Trophoblast cell (in vitro differentiated cells and primary cell): ENCODE results near the gene SCMH1.

Source experiments
- DNase-seq, 2 donors: peaks; one replicate each; pipeline ENCODE4 v3.0.0-alpha.2; 2016
- H2AFZ ChIP-seq: 2 replicates; pipeline ENCODE4 v1.6.1; 2013; ENCODE audit warnings: low read length, moderate library complexity, mild to moderate bottlenecking; ENCODE audit not compliant: insufficient read depth, poor library complexity
- H2AK5ac ChIP-seq: 2 replicates; pipeline ENCODE4 v1.6.1; 2013; ENCODE audit warnings: mild to moderate bottlenecking, low read length
- H2BK120ac ChIP-seq: 2 replicates; pipeline ENCODE4 v1.6.1; 2013; ENCODE audit warnings: low read length, mild to moderate bottlenecking, moderate library complexity; ENCODE audit not compliant: insufficient read depth, poor library complexity
- H2BK12ac ChIP-seq: 2 replicates; pipeline ENCODE4 v1.6.1; 2013; ENCODE audit warnings: mild to moderate bottlenecking, low read length, moderate library complexity
- H2BK5ac ChIP-seq: 2 replicates; pipeline ENCODE4 v1.6.1; 2013; ENCODE audit warnings: low read length, low read depth, moderate library complexity, mild to moderate bottlenecking; ENCODE audit not compliant: poor library complexity
- H3K14ac ChIP-seq: 2 replicates; pipeline ENCODE4 v1.6.1; 2013; ENCODE audit warnings: mild to moderate bottlenecking, low read length
- H3K18ac ChIP-seq: 2 replicates; pipeline ENCODE4 v1.6.1; 2013; ENCODE audit warnings: mild to moderate bottlenecking, low read length
- H3K23ac ChIP-seq: 2 replicates; pipeline ENCODE4 v1.6.1; 2013; ENCODE audit warnings: low read length
- H3K27ac ChIP-seq: 2 replicates; pipeline ENCODE4 v1.5.1; 2013; ENCODE audit warnings: low read depth, mild to moderate bottlenecking, inconsistent platforms, low read length, moderate library complexity
- H3K27me3 ChIP-seq: 2 replicates; pipeline ENCODE4 v1.6.1; 2013; ENCODE audit warnings: inconsistent platforms, mild to moderate bottlenecking, low read length, moderate library complexity; ENCODE audit not compliant: insufficient read depth
- H3K36me3 ChIP-seq, 2 experiments: 1 replicate in 1 of 2; 2 replicates in 1 of 2; pipeline ENCODE4 v1.6.1; 2013; ENCODE audit warnings: low read length in 2 of 2, mild to moderate bottlenecking in 2 of 2, moderate library complexity in 1 of 2; ENCODE audit not compliant: insufficient read depth in 2 of 2, control insufficient read depth in 1 of 2
- H3K4ac ChIP-seq: 2 replicates; pipeline ENCODE4 v1.6.1; 2013; ENCODE audit warnings: low read depth, mild to moderate bottlenecking, low read length, moderate library complexity
- H3K4me1 ChIP-seq, 2 experiments: 1 replicate in 1 of 2; 2 replicates in 1 of 2; pipeline ENCODE4 v1.6.1; 2013; ENCODE audit warnings: low read length in 2 of 2, mild to moderate bottlenecking in 2 of 2, moderate library complexity in 1 of 2; ENCODE audit not compliant: insufficient read depth in 2 of 2, control insufficient read depth in 1 of 2
- H3K4me2 ChIP-seq: 2 replicates; pipeline ENCODE4 v1.6.1; 2013; ENCODE audit warnings: inconsistent platforms, mild to moderate bottlenecking, low read length, moderate library complexity
- H3K4me3 ChIP-seq: 2 replicates; pipeline ENCODE4 v1.5.1; 2013; ENCODE audit warnings: mild to moderate bottlenecking, low read depth, low read length, inconsistent platforms
- H3K79me1 ChIP-seq: one replicate; pipeline ENCODE4 v1.6.1; 2013; ENCODE audit warnings: low read length
- H3K79me2 ChIP-seq: 2 replicates; pipeline ENCODE4 v1.6.1; 2013; ENCODE audit warnings: low read length, mild to moderate bottlenecking; ENCODE audit not compliant: control insufficient read depth, insufficient read depth, poor library complexity
- H3K9ac ChIP-seq: 2 replicates; pipeline ENCODE4 v1.6.1; 2013; ENCODE audit warnings: mild to moderate bottlenecking, low read length
- H3K9me3 ChIP-seq: 2 replicates; pipeline ENCODE4 v1.6.1; 2013; ENCODE audit warnings: low read depth, mild to moderate bottlenecking, control low read depth, inconsistent platforms, low read length; ENCODE audit not compliant: insufficient read depth
- H4K12ac ChIP-seq: 2 replicates; pipeline ENCODE4 v1.6.1; 2013; ENCODE audit warnings: low read depth, mild to moderate bottlenecking, low read length, moderate library complexity
- H4K8ac ChIP-seq: 2 replicates; pipeline ENCODE4 v1.6.1; 2013; ENCODE audit warnings: low read depth, mild to moderate bottlenecking, low read length, moderate library complexity
- H4K91ac ChIP-seq: one replicate; pipeline ENCODE4 v1.6.1; 2013; ENCODE audit warnings: low read depth, mild to moderate bottlenecking, low read length, moderate library complexity
- WGBS: extraction: QIAGEN DNeasy Blood & Tissue Kit; methylation state at CpG from one replicate; pipeline ENCODE4 v1.1.7; 2013; ENCODE audit warnings: missing lambda C conversion rate; ENCODE audit not compliant: insufficient read length, insufficient coverage; ENCODE audit errors: extremely low coverage; 5-methylcytosine and 5-hydroxymethylcytosine counted together

The SCMH1 gene

GRCh38 chr1:41286486-41286885 is 44.4 kb upstream of the SCMH1 start:
- H3K36me3 ChIP-seq, result no peaks in the 10 kb centered on the region
- WGBS, result no CpG with 5 or more reads among the region's 3 CpGs
- H3K4me1 ChIP-seq, result no peaks in the 10 kb centered on the region
- H2BK12ac ChIP-seq, result no peak overlapping the region
- no peaks in the 10 kb centered on the region for H3K79me2 ChIP-seq
- H3K27me3 ChIP-seq, result no peaks in the 10 kb centered on the region
- H3K14ac ChIP-seq, result no peak overlapping the region
- H3K23ac ChIP-seq, result no peak overlapping the region
- no peak overlapping the region for H2BK5ac ChIP-seq
- H2AK5ac ChIP-seq, result no peak overlapping the region
- no peak overlapping the region for H3K18ac ChIP-seq
- no peak overlapping the region for H2BK120ac ChIP-seq
- H3K79me1 ChIP-seq, result no peaks in the 10 kb centered on the region
- H4K12ac ChIP-seq, result no peak overlapping the region
- no peak overlapping the region for H2AFZ ChIP-seq
- H3K4me2 ChIP-seq, result no peak overlapping the region
- H4K91ac ChIP-seq, result no peak overlapping the region
- no peak for DNase-seq
- H4K8ac ChIP-seq, result no peak overlapping the region
- H3K9ac ChIP-seq, result no peak overlapping the region
- no peak overlapping the region for H3K4me3 ChIP-seq
- H3K9me3 ChIP-seq, result no peaks in the 10 kb centered on the region
- H3K4ac ChIP-seq, result no peak overlapping the region
- no peak overlapping the region for H3K27ac ChIP-seq

- WGBS, result no CpG with 5 or more reads among the region's 4 CpGs
- no peak overlapping the region for H4K8ac ChIP-seq
- no peak overlapping the region for H3K4ac ChIP-seq
- no peak overlapping the region for H3K14ac ChIP-seq
- no peak overlapping the region for H3K27ac ChIP-seq
- H2AK5ac ChIP-seq, result no peak overlapping the region
- no peak overlapping the region for H4K12ac ChIP-seq
- H4K91ac ChIP-seq, result no peak overlapping the region
- no peak overlapping the region for H3K4me2 ChIP-seq
- H3K23ac ChIP-seq, result no peak overlapping the region
- H3K4me3 ChIP-seq, result no peak overlapping the region
- no peaks in the 10 kb centered on the region for H3K4me1 ChIP-seq
- no peak overlapping the region for H2BK120ac ChIP-seq
- no peak overlapping the region for H3K18ac ChIP-seq
- H3K27me3 ChIP-seq, result no peaks in the 10 kb centered on the region
- H2BK12ac ChIP-seq, result no peak overlapping the region
- no peak for DNase-seq
- H2BK5ac ChIP-seq, result no peak overlapping the region
- no peaks in the 10 kb centered on the region for H3K36me3 ChIP-seq
- no peaks in the 10 kb centered on the region for H3K79me1 ChIP-seq
- no peaks in the 10 kb centered on the region for H3K9me3 ChIP-seq
- no peaks in the 10 kb centered on the region for H3K79me2 ChIP-seq
- H2AFZ ChIP-seq, result no peak overlapping the region
- H3K9ac ChIP-seq, result no peak overlapping the region
Measured at GRCh38 chr1:41285818-41286217, 43.7 kb upstream of the SCMH1 start.

GRCh38 chr1:41284121-41284520 is 42.0 kb upstream of the SCMH1 start:
- no CpG with 5 or more reads among the region's 2 CpGs for WGBS
- no peak overlapping the region for H3K4me3 ChIP-seq

GRCh38 chr1:41282679-41283317 is 40.7 kb upstream of the SCMH1 start:
- DNase-seq, result peak in 1 of 2 donors; percentile 44
- Histone ChIP-seq H3K79me2 (no peaks in the 10 kb centered on the region), H3K79me1 (no peaks in the 10 kb centered on the region), H3K27me3 (no peaks in the 10 kb centered on the region), H3K18ac (no peak overlapping the region), H3K4me2 (no peak overlapping the region), H3K4me3 (no peak overlapping the region), H3K9ac (no peak overlapping the region), H2BK5ac (no peak overlapping the region), H2AFZ (no peak overlapping the region), H4K8ac (no peak overlapping the region), H3K4ac (no peak overlapping the region), H3K27ac (no peak overlapping the region), H3K14ac (no peak overlapping the region), H4K12ac (no peak overlapping the region), H3K36me3 (no peaks in the 10 kb centered on the region), H2BK12ac (no peak overlapping the region), H3K9me3 (no peaks in the 10 kb centered on the region), H3K4me1 (no peaks in the 10 kb centered on the region), H2BK120ac (no peak overlapping the region), H2AK5ac (peak overlapping the region; percentile 22), H3K23ac (no peak overlapping the region), H4K91ac (no peak overlapping the region)
- no CpG with 5 or more reads among the region's 9 CpGs for WGBS

More at GRCh38 chr1:41284121-41284520, 42.0 kb upstream of the SCMH1 start:
- Histone ChIP-seq H2AK5ac (no peak overlapping the region), H2BK5ac (no peak overlapping the region), H2AFZ (no peak overlapping the region), H3K9me3 (no peaks in the 10 kb centered on the region), H3K79me1 (no peaks in the 10 kb centered on the region), H3K27me3 (no peaks in the 10 kb centered on the region), H3K14ac (no peak overlapping the region), H3K18ac (no peak overlapping the region), H3K23ac (no peak overlapping the region), H3K4me1 (no peaks in the 10 kb centered on the region), H4K91ac (no peak overlapping the region), H3K36me3 (no peaks in the 10 kb centered on the region), H3K79me2 (no peaks in the 10 kb centered on the region), H2BK12ac (no peak overlapping the region), H2BK120ac (no peak overlapping the region), H3K4ac (no peak overlapping the region), H3K4me2 (no peak overlapping the region), H3K27ac (no peak overlapping the region), H4K8ac (no peak overlapping the region), H4K12ac (no peak overlapping the region), H3K9ac (no peak overlapping the region)
- no peak for DNase-seq
